GM12892 (cell line): Measurements from ENCODE around the gene SBK2.

Experiments used
- POLR2A ChIP-seq: IDR thresholded peaks from 2 replicates; pipeline ENCODE4 v1.6.1; 2011; ENCODE audit warnings: low read depth, low read length, control low read depth
- POLR2AphosphoS5 ChIP-seq: IDR thresholded peaks from 2 replicates; pipeline ENCODE4 v1.6.1; 2011; ENCODE audit warnings: low read depth, low read length, control low read depth
- TAF1 ChIP-seq: IDR thresholded peaks from 2 replicates; pipeline ENCODE4 v1.6.1; 2011; ENCODE audit warnings: low read depth, mild to moderate bottlenecking, control low read depth, low read length, borderline replicate concordance

GRCh38 chr19:55559684-55560083, 22.8 kb upstream of the SBK2 start:
- no peak for TF ChIP-seq POLR2A
- TF ChIP-seq POLR2AphosphoS5 = no peak
- no peak for TF ChIP-seq TAF1
